Measurements from ENCODE around the gene HSD17B1.

- TF ChIP-seq, protein P1, sequence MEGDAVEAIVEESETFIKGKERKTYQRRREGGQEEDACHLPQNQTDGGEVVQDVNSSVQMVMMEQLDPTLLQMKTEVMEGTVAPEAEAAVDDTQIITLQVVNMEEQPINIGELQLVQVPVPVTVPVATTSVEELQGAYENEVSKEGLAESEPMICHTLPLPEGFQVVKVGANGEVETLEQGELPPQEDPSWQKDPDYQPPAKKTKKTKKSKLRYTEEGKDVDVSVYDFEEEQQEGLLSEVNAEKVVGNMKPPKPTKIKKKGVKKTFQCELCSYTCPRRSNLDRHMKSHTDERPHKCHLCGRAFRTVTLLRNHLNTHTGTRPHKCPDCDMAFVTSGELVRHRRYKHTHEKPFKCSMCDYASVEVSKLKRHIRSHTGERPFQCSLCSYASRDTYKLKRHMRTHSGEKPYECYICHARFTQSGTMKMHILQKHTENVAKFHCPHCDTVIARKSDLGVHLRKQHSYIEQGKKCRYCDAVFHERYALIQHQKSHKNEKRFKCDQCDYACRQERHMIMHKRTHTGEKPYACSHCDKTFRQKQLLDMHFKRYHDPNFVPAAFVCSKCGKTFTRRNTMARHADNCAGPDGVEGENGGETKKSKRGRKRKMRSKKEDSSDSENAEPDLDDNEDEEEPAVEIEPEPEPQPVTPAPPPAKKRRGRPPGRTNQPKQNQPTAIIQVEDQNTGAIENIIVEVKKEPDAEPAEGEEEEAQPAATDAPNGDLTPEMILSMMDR (conservative IDR thresholded peaks at IDR 0.05 in 1 of 2, IDR thresholded peaks at IDR 0.05 in 1 of 2; ENCODE audit: low read depth in 1 of 2, low read length in 2 of 2): peak in 1 of 2 donors; percentile 16
- no peak for TF ChIP-seq EZH2 (IDR thresholded peaks at IDR 0.05; ENCODE audit: low read length, missing control alignments)
These were observed 4.5 kb upstream of the HSD17B1 start for GRCh38 chr17:42548070-42548837.

Measured in fibroblast of lung (primary cell).